DND-41 (cell line): ENCODE data around the gene SMS.

ENCODE experiments used
- CTCF ChIP-seq: IDR thresholded peaks from 2 replicates; pipeline ENCODE4 v1.5.1; 2012; ENCODE audit warnings: borderline replicate concordance, low read length, moderate library complexity, mild to moderate bottlenecking; ENCODE audit not compliant: poor library complexity, severe bottlenecking; ENCODE audit errors: extremely low read depth
- EZH2 ChIP-seq: IDR thresholded peaks from 3 replicates; pipeline ENCODE4 v1.6.1; 2012; ENCODE audit warnings: borderline replicate concordance, low read depth, mild to moderate bottlenecking, moderate library complexity, low read length, inconsistent platforms; ENCODE audit not compliant: severe bottlenecking

GRCh38 chrX:21968333-21968732 lies 27.8 kb downstream of the SMS start:
- TF ChIP-seq CTCF, result no peak
- TF ChIP-seq EZH2, result no peak
